PC-9 (cell line): ENCODE measurements around the gene APBB1IP.

Experiments
- EZH2 ChIP-seq: fragments of 200-600 bp; sonication (generic); IDR thresholded peaks from 2 replicates; pipeline ENCODE4 v1.8.0; 2017; ENCODE audit warnings: antibody characterized with exemption, low read depth
- TF ChIP-seq, protein P1 (sequence below): fragments of 200-600 bp; sonication (generic); conservative IDR thresholded peaks from 2 replicates; pipeline ENCODE4 v1.6.1; 2017; ENCODE audit warnings: mixed run types, antibody characterized with exemption, mild to moderate bottlenecking, moderate library complexity

DNA sequence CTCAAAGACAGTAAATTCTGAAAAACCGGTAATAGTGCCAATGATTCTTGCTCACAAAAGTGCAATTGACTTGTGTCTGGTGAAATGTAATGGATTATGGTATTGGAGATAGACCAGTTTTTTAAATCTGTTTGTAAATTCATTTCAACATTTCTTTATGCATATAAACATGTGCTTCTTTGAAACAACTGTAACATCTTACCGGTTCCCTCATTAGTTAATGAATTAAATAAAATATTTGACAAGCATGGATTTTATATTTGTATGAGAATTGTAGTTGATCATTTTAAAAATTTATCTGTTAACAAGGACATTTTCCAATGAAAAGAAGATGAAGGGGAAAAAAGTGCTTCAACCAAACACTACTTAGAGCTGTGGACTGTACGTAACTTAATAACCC lies 21.0 kb upstream of the APBB1IP start:
- TF ChIP-seq, protein P1, sequence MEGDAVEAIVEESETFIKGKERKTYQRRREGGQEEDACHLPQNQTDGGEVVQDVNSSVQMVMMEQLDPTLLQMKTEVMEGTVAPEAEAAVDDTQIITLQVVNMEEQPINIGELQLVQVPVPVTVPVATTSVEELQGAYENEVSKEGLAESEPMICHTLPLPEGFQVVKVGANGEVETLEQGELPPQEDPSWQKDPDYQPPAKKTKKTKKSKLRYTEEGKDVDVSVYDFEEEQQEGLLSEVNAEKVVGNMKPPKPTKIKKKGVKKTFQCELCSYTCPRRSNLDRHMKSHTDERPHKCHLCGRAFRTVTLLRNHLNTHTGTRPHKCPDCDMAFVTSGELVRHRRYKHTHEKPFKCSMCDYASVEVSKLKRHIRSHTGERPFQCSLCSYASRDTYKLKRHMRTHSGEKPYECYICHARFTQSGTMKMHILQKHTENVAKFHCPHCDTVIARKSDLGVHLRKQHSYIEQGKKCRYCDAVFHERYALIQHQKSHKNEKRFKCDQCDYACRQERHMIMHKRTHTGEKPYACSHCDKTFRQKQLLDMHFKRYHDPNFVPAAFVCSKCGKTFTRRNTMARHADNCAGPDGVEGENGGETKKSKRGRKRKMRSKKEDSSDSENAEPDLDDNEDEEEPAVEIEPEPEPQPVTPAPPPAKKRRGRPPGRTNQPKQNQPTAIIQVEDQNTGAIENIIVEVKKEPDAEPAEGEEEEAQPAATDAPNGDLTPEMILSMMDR = no peak
- no peak for TF ChIP-seq EZH2
